Measurements from ENCODE around the gene TCFL5.

Gene TCFL5

DNA sequence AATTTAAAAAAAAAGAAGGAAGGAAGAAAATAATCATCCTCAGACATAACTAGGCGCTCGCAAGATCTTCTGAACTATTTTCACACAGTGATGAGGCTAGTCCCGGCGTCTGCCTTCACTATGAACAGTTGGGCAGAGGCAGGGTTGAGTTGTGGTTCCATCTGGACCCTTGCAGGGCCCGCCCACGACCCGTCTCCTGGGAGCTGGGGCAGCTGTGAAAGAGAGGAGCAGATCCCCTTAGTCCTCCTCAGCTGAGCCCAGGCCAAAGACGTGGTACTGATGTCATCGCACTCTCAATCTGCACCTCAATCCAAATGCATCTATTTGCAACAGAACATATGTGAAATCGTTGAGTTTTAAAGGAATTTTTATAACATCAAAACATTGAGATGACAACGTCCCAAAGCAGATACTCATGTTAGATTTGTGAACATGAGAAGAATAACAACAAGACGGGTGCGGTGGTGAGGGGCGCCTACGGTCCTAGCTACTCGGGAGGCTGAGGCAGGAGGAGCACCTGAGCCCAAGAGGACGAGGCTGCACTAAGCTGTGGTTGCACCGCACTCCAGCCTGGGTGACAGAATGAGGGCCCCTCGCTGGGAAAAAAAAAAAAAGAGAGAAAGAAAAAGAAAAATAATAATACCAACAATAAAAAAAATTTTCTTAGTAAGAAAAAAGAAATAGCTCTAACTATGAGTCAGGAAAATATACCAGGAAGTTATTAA lies 15.3 kb downstream of the TCFL5 start:
- Histone ChIP-seq H3K4me2 (ENCODE audit: insufficient read depth, low read length) (no peak overlapping the region), H3K4me1 (ENCODE audit: insufficient read depth, low read length) (no peaks in the 10 kb centered on the region), H3K79me2 (ENCODE audit: insufficient read depth, low read length) (peaks cover 3% of the 10 kb centered on the region; the same call in 1 of the 2 replicates), H3K36me3 (ENCODE audit: insufficient read depth, low read length) (peaks cover 51% of the 10 kb centered on the region), H3K27ac (ENCODE audit: low read length) (no peak overlapping the region), H3K9me3 (ENCODE audit: insufficient read depth, low read length, severe bottlenecking) (no peaks in the 10 kb centered on the region), H3K4me3 (ENCODE audit: low read depth in 1 of 2, low read length in 2 of 2) (no peak overlapping the region), H4K20me1 (ENCODE audit: insufficient read depth, low read length) (peaks cover 10% of the 10 kb centered on the region; the same call in 1 of the 2 replicates), H3K9ac (ENCODE audit: low read depth, low read length) (no peak overlapping the region), H3K27me3 (ENCODE audit: insufficient read depth, low read length, poor library complexity) (no peaks in the 10 kb centered on the region), H2AFZ (ENCODE audit: low read depth, low read length) (no peak overlapping the region)
- ATAC-seq (ENCODE audit: insufficient read depth, low read depth) (no peak), DNase-seq (no peak)
- no peak for TF ChIP-seq EZH2 (IDR thresholded peaks at IDR 0.05; ENCODE audit: borderline replicate concordance, low read depth, low read length, severe bottlenecking)
- TF ChIP-seq CTCF (IDR thresholded peaks at IDR 0.05; ENCODE audit: borderline replicate concordance, extremely low read depth, low read length, poor library complexity, severe bottlenecking): no peak

- Histone ChIP-seq H3K9ac (ENCODE audit: low read depth, low read length) (no peak overlapping the region), H2AFZ (ENCODE audit: low read depth, low read length) (no peak overlapping the region), H3K4me2 (ENCODE audit: insufficient read depth, low read length) (no peak overlapping the region), H3K27me3 (ENCODE audit: insufficient read depth, low read length, poor library complexity) (no peaks in the 10 kb centered on the region), H3K27ac (ENCODE audit: low read length) (no peak overlapping the region), H3K36me3 (ENCODE audit: insufficient read depth, low read length) (peaks cover 46% of the 10 kb centered on the region), H3K4me3 (ENCODE audit: low read depth in 1 of 2, low read length in 2 of 2) (no peak overlapping the region), H3K4me1 (ENCODE audit: insufficient read depth, low read length) (no peaks in the 10 kb centered on the region), H3K9me3 (ENCODE audit: insufficient read depth, low read length, severe bottlenecking) (no peaks in the 10 kb centered on the region), H4K20me1 (ENCODE audit: insufficient read depth, low read length) (peaks cover 7% of the 10 kb centered on the region; the same call in 1 of the 2 replicates), H3K79me2 (ENCODE audit: insufficient read depth, low read length) (peaks cover under 1% of the 10 kb centered on the region; the same call in 1 of the 2 replicates)
- no peak for TF ChIP-seq CTCF (IDR thresholded peaks at IDR 0.05; ENCODE audit: borderline replicate concordance, extremely low read depth, low read length, poor library complexity, severe bottlenecking)
- no peak for TF ChIP-seq EZH2 (IDR thresholded peaks at IDR 0.05; ENCODE audit: borderline replicate concordance, low read depth, low read length, severe bottlenecking)
- ATAC-seq (ENCODE audit: insufficient read depth, low read depth) (no peak), DNase-seq (no peak)
Measured at GRCh38 chr20:62845416-62846160, 16.0 kb downstream of the TCFL5 start.

GRCh38 chr20:62844182-62844581 lies 17.4 kb downstream of the TCFL5 start:
- Histone ChIP-seq H3K4me3 (ENCODE audit: low read depth in 1 of 2, low read length in 2 of 2) (no peak overlapping the region), H3K4me2 (ENCODE audit: insufficient read depth, low read length) (no peak overlapping the region), H3K9ac (ENCODE audit: low read depth, low read length) (no peak overlapping the region), H2AFZ (ENCODE audit: low read depth, low read length) (no peak overlapping the region), H3K4me1 (ENCODE audit: insufficient read depth, low read length) (no peaks in the 10 kb centered on the region), H3K27ac (ENCODE audit: low read length) (no peak overlapping the region), H4K20me1 (ENCODE audit: insufficient read depth, low read length) (0 out of 2 replicates have a peak, but pooled peaks cover 2% of the 10 kb centered on the region), H3K36me3 (ENCODE audit: insufficient read depth, low read length) (peaks cover 39% of the 10 kb centered on the region), H3K27me3 (ENCODE audit: insufficient read depth, low read length, poor library complexity) (no peaks in the 10 kb centered on the region), H3K9me3 (ENCODE audit: insufficient read depth, low read length, severe bottlenecking) (no peaks in the 10 kb centered on the region), H3K79me2 (ENCODE audit: insufficient read depth, low read length) (no peaks in the 10 kb centered on the region)
- TF ChIP-seq EZH2 (IDR thresholded peaks at IDR 0.05; ENCODE audit: borderline replicate concordance, low read depth, low read length, severe bottlenecking): no peak
- no peak for ATAC-seq (ENCODE audit: insufficient read depth, low read depth)
- DNase-seq: no peak

DNA sequence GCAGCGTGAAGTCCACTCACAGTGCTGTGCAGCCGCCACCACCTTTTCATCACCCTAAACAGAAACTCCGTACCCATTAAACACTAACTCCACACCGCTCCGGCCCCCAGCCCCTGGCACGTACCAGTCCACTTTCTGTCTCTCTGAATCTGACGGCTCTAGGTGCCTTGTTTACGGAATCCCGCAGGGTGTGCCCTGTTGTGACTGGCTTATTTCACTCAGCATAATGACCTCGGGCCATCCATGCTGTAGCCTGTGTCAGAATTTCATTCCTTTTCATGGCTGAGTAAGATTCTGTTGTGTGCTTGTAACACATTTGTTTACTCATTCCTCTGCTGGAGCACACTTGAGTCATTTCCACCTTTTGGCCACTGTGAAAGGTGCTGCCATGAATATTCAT lies 18.0 kb downstream of the TCFL5 start:
- H3K4me1 ChIP-seq (ENCODE audit: insufficient read depth, low read length): no peaks in the 10 kb centered on the region
- no peak overlapping the region for H3K9ac ChIP-seq (ENCODE audit: low read depth, low read length)
- H2AFZ ChIP-seq (ENCODE audit: low read depth, low read length): no peak overlapping the region
- no peaks in the 10 kb centered on the region for H3K79me2 ChIP-seq (ENCODE audit: insufficient read depth, low read length)
- H3K27me3 ChIP-seq (ENCODE audit: insufficient read depth, low read length, poor library complexity): no peaks in the 10 kb centered on the region
- H3K9me3 ChIP-seq (ENCODE audit: insufficient read depth, low read length, severe bottlenecking): no peaks in the 10 kb centered on the region
- TF ChIP-seq EZH2 (IDR thresholded peaks at IDR 0.05; ENCODE audit: borderline replicate concordance, low read depth, low read length, severe bottlenecking) (no peak), CTCF (IDR thresholded peaks at IDR 0.05; ENCODE audit: borderline replicate concordance, extremely low read depth, low read length, poor library complexity, severe bottlenecking) (no peak)
- H3K27ac ChIP-seq (ENCODE audit: low read length): no peak overlapping the region
- 0 out of 2 replicates have a peak, but pooled peaks cover 2% of the 10 kb centered on the region for H4K20me1 ChIP-seq (ENCODE audit: insufficient read depth, low read length)
- no peak overlapping the region for H3K4me3 ChIP-seq (ENCODE audit: low read depth in 1 of 2, low read length in 2 of 2)
- no peak overlapping the region for H3K4me2 ChIP-seq (ENCODE audit: insufficient read depth, low read length)
- DNase-seq: no peak
- peaks cover 39% of the 10 kb centered on the region for H3K36me3 ChIP-seq (ENCODE audit: insufficient read depth, low read length)
- ATAC-seq (ENCODE audit: insufficient read depth, low read depth): no peak

Data from DND-41 (cell line).